ENCODE data around the gene RNU4-1. TPM values are rescaled to one million over a fixed set of nuclear protein-coding genes. Genes with fewer than 3 reads are reported as not detected.
"Not testable (repeated sequence)": the region's sequence is repeated elsewhere in the genome, so short reads cannot be mapped to it uniquely, and the experiment has no call there.

RNU4-1 gene
- total RNA-seq (1,000 to 10,000 TPM in 6 of 10 donors, 100 to 1,000 TPM in 4; 426 to 3,423 (median 1,870) TPM), polyA plus RNA-seq (not detected)
- long read RNA-seq, donor 1, result 0 reads
- long read RNA-seq, donor 2, result 0 reads
- long read RNA-seq, donor 3, result 0 reads

DNA sequence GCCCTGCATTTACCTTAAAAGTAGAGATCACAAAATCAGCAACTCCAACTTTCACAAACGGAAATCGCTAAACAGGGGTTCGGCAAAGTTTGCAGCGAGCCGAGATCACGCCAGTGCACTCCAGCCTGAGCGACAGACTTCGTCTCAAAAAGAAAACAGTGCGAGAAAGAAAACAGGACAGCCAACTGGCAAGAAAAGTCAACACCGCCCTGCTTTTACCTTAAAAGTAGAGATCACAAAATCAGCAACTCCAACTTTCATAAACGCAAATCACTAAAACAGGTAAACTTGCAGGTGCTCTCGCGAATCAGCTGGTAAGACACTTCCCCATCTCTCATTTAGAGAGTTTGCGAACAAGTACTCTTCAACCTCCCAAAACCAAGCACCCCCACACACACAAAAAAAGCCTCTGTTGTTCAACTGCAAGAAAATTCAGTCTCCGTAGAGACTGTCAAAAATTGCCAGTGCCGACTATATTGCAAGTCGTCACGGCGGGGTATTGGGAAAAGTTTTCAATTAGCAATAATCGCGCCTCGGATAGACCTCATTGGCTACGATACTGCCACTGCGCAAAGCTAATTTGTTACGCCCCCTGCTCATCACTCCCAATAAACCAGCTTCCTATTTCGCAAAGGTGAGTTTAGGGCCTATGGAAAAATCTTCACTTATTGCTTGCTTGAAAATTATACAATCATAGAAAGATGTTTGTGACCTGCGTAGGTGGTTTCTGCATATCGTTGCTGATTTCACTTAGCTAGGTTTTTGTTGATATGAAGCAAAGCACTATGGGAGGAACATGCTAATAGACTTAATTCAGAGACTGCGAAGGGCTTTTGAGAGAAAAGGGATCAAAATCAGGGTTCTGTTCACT, at the start of gene RNU4-1:
TSS of gene RNU4-1 (minus strand) at position 577 of the 871 bp plus-strand sequence.
- peak; percentile 42 to 77 (median 58) for ATAC-seq
- TF ChIP-seq, protein P1, sequence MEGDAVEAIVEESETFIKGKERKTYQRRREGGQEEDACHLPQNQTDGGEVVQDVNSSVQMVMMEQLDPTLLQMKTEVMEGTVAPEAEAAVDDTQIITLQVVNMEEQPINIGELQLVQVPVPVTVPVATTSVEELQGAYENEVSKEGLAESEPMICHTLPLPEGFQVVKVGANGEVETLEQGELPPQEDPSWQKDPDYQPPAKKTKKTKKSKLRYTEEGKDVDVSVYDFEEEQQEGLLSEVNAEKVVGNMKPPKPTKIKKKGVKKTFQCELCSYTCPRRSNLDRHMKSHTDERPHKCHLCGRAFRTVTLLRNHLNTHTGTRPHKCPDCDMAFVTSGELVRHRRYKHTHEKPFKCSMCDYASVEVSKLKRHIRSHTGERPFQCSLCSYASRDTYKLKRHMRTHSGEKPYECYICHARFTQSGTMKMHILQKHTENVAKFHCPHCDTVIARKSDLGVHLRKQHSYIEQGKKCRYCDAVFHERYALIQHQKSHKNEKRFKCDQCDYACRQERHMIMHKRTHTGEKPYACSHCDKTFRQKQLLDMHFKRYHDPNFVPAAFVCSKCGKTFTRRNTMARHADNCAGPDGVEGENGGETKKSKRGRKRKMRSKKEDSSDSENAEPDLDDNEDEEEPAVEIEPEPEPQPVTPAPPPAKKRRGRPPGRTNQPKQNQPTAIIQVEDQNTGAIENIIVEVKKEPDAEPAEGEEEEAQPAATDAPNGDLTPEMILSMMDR (IDR thresholded peaks at IDR 0.05), result no peak
- H3K9me3 ChIP-seq, result no peaks in the 10 kb centered on the region
- H3K27ac ChIP-seq, result peak within 1 kb of the TSS; percentile 91 to 100 (median 98)
- H3K27me3 ChIP-seq, result no peaks in the 10 kb centered on the region
- H3K4me1 ChIP-seq, result peaks cover 0 to 28% (median 8%) of the 10 kb centered on the region in 9 donors
- WGBS, 2 donors, result 0 to 1% methylated on average over 29 of the region's 29 CpGs
- DNase-seq, result peak; percentile 29 to 81
- H3K4me3 ChIP-seq, result peak within 1 kb of the TSS; percentile 11 to 67 (median 61)
- intact Hi-C loops (cut with DNase I), result loop anchor here in 1 of 10 donors (10.0 kb wide), 1 partner anchor 178 kb away; the partner anchor contains the start of gene RAB35
- H3K36me3 ChIP-seq, result no peaks in the 10 kb centered on the region

DNA sequence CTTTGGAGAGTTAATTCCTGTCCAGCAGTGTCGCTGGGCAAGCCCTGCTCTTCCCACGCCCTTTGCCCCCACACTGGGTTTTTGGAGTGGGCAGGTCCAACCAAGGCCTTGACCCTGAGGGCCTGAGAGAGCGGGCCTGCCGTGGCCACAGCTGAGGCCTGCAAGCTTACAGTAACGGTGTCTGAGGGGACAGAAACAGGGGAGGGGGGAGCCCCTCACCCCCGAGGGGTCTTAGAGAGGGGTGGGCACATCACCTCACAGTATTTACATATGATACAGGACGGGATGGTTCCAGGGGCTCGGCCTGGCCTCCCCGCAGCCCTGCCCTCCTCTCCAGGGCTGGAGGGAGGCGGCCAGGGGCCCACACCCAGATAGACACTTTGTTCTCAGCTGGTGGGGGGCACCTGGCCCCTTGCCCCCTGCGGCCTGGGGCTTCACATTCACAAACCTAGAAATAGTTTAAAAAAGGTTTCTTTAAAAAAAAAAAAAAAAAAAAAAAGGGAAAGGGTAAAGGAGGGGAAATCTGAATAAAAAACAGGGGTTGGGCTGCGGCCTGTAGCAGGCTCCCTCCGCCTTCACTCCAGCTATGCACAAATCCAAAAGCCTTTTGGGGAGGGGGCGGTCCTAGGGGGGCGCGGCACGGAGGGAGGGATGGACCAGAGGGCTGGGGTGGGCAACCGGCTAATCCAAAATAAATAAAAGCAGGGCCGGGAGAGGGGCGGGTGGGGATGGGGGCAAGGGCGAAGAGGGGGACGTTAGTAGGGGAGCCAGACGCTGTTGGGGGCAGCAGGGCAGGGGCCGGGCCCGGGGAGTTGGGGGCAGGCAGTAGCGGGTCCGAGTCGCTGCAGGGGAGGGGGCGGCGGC, 49.4 kb upstream of the RNU4-1 start:
- DNase-seq (no peak), ATAC-seq (peak in 1 of 8 donors; percentile 35)
- H3K27ac ChIP-seq, result no peak overlapping the region
- no peak overlapping the region for H3K4me3 ChIP-seq
- peaks cover 0 to 10% (median 0%) of the 10 kb centered on the region in 11 donors for H3K9me3 ChIP-seq
- intact Hi-C loops (cut with DNase I), result no loop called here
- 61 to 69% methylated on average over 28 to 30 of the region's 30 CpGs for WGBS, 2 donors
- no peaks in the 10 kb centered on the region for H3K27me3 ChIP-seq
- H3K36me3 ChIP-seq, result peaks cover 0 to 14% (median 0%) of the 10 kb centered on the region in 9 donors
- TF ChIP-seq, protein P1 (IDR thresholded peaks at IDR 0.05), result no peak
- no peaks in the 10 kb centered on the region for H3K4me1 ChIP-seq

DNA sequence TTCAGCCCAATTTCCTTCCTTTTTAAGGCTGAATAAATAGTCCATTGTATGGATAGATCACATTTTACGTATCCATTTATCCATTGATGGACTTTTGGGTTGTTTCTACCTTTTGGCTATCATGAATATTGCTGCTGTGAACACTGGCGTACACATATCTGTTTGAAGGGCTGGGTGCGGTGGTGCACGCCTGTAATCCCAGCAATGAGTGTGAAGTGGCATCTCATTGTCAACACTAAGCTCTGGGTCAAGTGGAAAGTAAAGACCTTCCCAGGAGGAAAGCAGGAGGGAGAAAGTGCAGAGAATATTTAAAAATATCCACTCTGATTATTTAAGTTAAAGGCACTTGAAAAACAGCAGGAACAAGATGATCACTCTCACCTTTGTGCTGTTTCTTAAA, 46.2 kb upstream of the RNU4-1 start:
- ATAC-seq (no peak), DNase-seq (no peak)
- intact Hi-C loops (cut with DNase I), result no loop called here
- H3K4me1 ChIP-seq, result no peaks in the 10 kb centered on the region
- no peak overlapping the region for H3K4me3 ChIP-seq
- no peak overlapping the region for H3K27ac ChIP-seq
- H3K9me3 ChIP-seq, result peaks cover 0 to 26% (median 0%) of the 10 kb centered on the region in 11 donors
- WGBS, 2 donors, result 56 to 73% methylated on average over 4 of the region's 4 CpGs
- no peaks in the 10 kb centered on the region for H3K36me3 ChIP-seq
- no peaks in the 10 kb centered on the region for H3K27me3 ChIP-seq
- TF ChIP-seq, protein P1 (IDR thresholded peaks at IDR 0.05), result no peak

DNA sequence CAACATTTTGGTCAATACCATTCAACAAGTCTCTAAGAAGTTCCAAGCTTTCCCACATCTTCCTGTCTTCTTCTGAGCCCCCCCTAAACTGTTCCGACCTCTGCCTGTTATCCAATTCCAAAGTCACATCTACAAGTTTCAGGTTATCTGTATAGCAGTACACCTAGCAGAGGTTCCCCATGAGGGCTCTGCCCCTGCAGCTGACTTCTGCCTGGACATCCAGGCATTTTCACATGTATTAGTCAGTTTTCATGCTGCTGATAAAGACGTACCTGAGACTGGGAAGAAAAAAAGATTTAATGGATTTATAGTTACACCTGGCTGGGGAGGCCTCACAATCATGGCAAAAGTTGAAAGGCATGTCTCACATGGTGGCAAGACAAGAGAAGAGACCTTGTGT, 44.7 kb upstream of the RNU4-1 start:
- TF ChIP-seq, protein P1 (IDR thresholded peaks at IDR 0.05), result no peak
- H3K27ac ChIP-seq, result no peak overlapping the region
- WGBS, 2 donors, result 85 to 86% methylated on average over 2 of the region's 2 CpGs
- DNase-seq, result no peak
- no peaks in the 10 kb centered on the region for H3K27me3 ChIP-seq
- H3K4me1 ChIP-seq, result no peaks in the 10 kb centered on the region
- no peak overlapping the region for H3K4me3 ChIP-seq
- peaks cover 0 to 26% (median 0%) of the 10 kb centered on the region in 11 donors for H3K9me3 ChIP-seq
- ATAC-seq, result no peak
- intact Hi-C loops (cut with DNase I), result no loop called here
- H3K36me3 ChIP-seq, result no peaks in the 10 kb centered on the region

DNA sequence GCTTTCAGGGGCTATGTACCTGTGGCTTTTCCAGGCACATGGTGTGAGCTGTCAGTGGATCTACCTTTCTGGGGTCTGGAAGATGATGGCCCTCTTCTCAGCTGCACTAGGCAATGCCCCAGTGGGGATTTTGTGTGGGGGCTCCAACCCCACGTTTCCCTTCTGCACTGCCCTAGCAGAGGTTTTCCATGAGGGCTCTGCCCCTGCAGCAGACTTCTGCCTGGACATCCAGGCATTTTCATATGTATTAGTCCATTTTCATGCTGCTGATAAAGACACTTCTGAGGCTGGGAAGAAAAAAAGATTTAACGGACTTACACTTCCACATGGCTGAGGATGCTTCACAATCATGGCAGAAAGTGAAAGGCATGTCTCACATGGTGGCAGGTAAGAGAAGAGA, 43.4 kb upstream of the RNU4-1 start:
- H3K4me3 ChIP-seq; H3K36me3 ChIP-seq; ATAC-seq; H3K4me1 ChIP-seq; H3K27ac ChIP-seq; DNase-seq; intact Hi-C loops (cut with DNase I); H3K27me3 ChIP-seq: not testable (repeated sequence)
- peaks cover 0 to 26% (median 0%) of the 10 kb centered on the region in 11 donors for H3K9me3 ChIP-seq
- WGBS, 2 donors, result 83 to 91% methylated on average over 2 of the region's 2 CpGs
